ENCODE data around the gene MYO10. TPM values are rescaled to one million over a fixed set of nuclear protein-coding genes. Genes with fewer than 3 reads are reported as not detected.
A peak's percentile ranks its signal among the peaks of the same experiment; 100 is the strongest.

MYO10 gene
- total RNA-seq, 1 experiment from 2014 or later: 9.3 TPM

- no peak for DNase-seq
- H3K4me3 ChIP-seq: no peak overlapping the region
- H3K9me3 ChIP-seq (replicated peaks): no peaks in the 10 kb centered on the region
- no peaks in the 10 kb centered on the region for H3K27me3 ChIP-seq
- H3K27ac ChIP-seq: no peak overlapping the region
- no peaks in the 10 kb centered on the region for H3K36me3 ChIP-seq
- H3K4me1 ChIP-seq: peaks cover 10% of the 10 kb centered on the region
These were observed 22.0 kb downstream of the MYO10 start for GRCh38 chr5:16914108-16914435.

GRCh38 chr5:16913187-16914107, 22.6 kb downstream of the MYO10 start:
- peaks cover 10% of the 10 kb centered on the region for H3K4me1 ChIP-seq

GRCh38 chr5:16912080-16912479, 24.0 kb downstream of the MYO10 start:
- Histone ChIP-seq H3K36me3 (no peaks in the 10 kb centered on the region), H3K9me3 (replicated peaks) (no peaks in the 10 kb centered on the region), H3K27ac (no peak overlapping the region), H3K27me3 (no peaks in the 10 kb centered on the region), H3K4me3 (no peak overlapping the region), H3K4me1 (peaks cover 10% of the 10 kb centered on the region)
- DNase-seq: no peak

More at GRCh38 chr5:16913187-16914107, 22.6 kb downstream of the MYO10 start:
- DNase-seq: no peak
- no peaks in the 10 kb centered on the region for H3K36me3 ChIP-seq
- H3K27me3 ChIP-seq: no peaks in the 10 kb centered on the region
- no peak overlapping the region for H3K4me3 ChIP-seq
- H3K9me3 ChIP-seq (replicated peaks): no peaks in the 10 kb centered on the region
- H3K27ac ChIP-seq: no peak overlapping the region

- Histone ChIP-seq H3K4me3 (no peak overlapping the region), H3K27me3 (no peaks in the 10 kb centered on the region), H3K9me3 (replicated peaks) (no peaks in the 10 kb centered on the region), H3K27ac (no peak overlapping the region), H3K4me1 (no peaks in the 10 kb centered on the region), H3K36me3 (no peaks in the 10 kb centered on the region)
- DNase-seq: peak; percentile 54 to 69
These were observed 26.6 kb downstream of the MYO10 start for GRCh38 chr5:16909464-16909863.

GRCh38 chr5:16907270-16907669, 28.8 kb downstream of the MYO10 start:
- no peaks in the 10 kb centered on the region for H3K36me3 ChIP-seq
- no peak overlapping the region for H3K4me3 ChIP-seq
- no peaks in the 10 kb centered on the region for H3K9me3 ChIP-seq (replicated peaks)
- DNase-seq: no peak
- peaks cover 8% of the 10 kb centered on the region; the same call in 1 of the 2 replicates for H3K4me1 ChIP-seq
- no peak overlapping the region for H3K27ac ChIP-seq
- H3K27me3 ChIP-seq: no peaks in the 10 kb centered on the region

- Histone ChIP-seq H3K36me3 (no peaks in the 10 kb centered on the region), H3K4me1 (peaks cover 8% of the 10 kb centered on the region; the same call in 1 of the 2 replicates), H3K27me3 (no peaks in the 10 kb centered on the region), H3K27ac (no peak overlapping the region), H3K4me3 (no peak overlapping the region), H3K9me3 (replicated peaks) (no peaks in the 10 kb centered on the region)
- DNase-seq: no peak
These were observed 29.8 kb downstream of the MYO10 start for GRCh38 chr5:16906255-16906654.

- Histone ChIP-seq H3K27me3 (no peaks in the 10 kb centered on the region), H3K4me1 (peaks cover 8% of the 10 kb centered on the region; the same call in 1 of the 2 replicates), H3K27ac (no peak overlapping the region), H3K4me3 (no peak overlapping the region), H3K36me3 (no peaks in the 10 kb centered on the region), H3K9me3 (replicated peaks) (no peaks in the 10 kb centered on the region)
- DNase-seq: no peak
These were observed 32.4 kb downstream of the MYO10 start for GRCh38 chr5:16903480-16904300.

- Histone ChIP-seq H3K27ac (no peak overlapping the region), H3K4me1 (peaks cover 8% of the 10 kb centered on the region; the same call in 1 of the 2 replicates), H3K4me3 (no peak overlapping the region), H3K36me3 (no peaks in the 10 kb centered on the region), H3K27me3 (no peaks in the 10 kb centered on the region), H3K9me3 (replicated peaks) (no peaks in the 10 kb centered on the region)
- peak; percentile 22 to 47 for DNase-seq
These were observed 33.2 kb downstream of the MYO10 start for GRCh38 chr5:16902846-16903245.

- no peak overlapping the region for H3K4me3 ChIP-seq
- no peaks in the 10 kb centered on the region for H3K9me3 ChIP-seq (replicated peaks)
- no peak for DNase-seq
- peaks cover 8% of the 10 kb centered on the region; the same call in 1 of the 2 replicates for H3K4me1 ChIP-seq
- no peak overlapping the region for H3K27ac ChIP-seq
- no peaks in the 10 kb centered on the region for H3K27me3 ChIP-seq
- no peaks in the 10 kb centered on the region for H3K36me3 ChIP-seq
These were observed 35.0 kb downstream of the MYO10 start for GRCh38 chr5:16901021-16901644.

- no peak for DNase-seq
- Histone ChIP-seq H3K4me3 (no peak overlapping the region), H3K27me3 (no peaks in the 10 kb centered on the region), H3K27ac (no peak overlapping the region), H3K4me1 (peaks cover 16% of the 10 kb centered on the region), H3K36me3 (no peaks in the 10 kb centered on the region), H3K9me3 (replicated peaks) (no peaks in the 10 kb centered on the region)
These were observed 36.9 kb downstream of the MYO10 start for GRCh38 chr5:16899171-16899570.

GRCh38 chr5:16897800-16898199, 38.3 kb downstream of the MYO10 start:
- H3K27ac ChIP-seq: no peak overlapping the region
- no peak for DNase-seq
- no peaks in the 10 kb centered on the region for H3K27me3 ChIP-seq
- H3K9me3 ChIP-seq (replicated peaks): no peaks in the 10 kb centered on the region
- peaks cover 10% of the 10 kb centered on the region for H3K4me1 ChIP-seq
- no peaks in the 10 kb centered on the region for H3K36me3 ChIP-seq
- H3K4me3 ChIP-seq: no peak overlapping the region

- H3K27ac ChIP-seq: no peak overlapping the region
- H3K36me3 ChIP-seq: no peaks in the 10 kb centered on the region
- no peaks in the 10 kb centered on the region for H3K27me3 ChIP-seq
- peaks cover 8% of the 10 kb centered on the region for H3K4me1 ChIP-seq
- no peaks in the 10 kb centered on the region for H3K9me3 ChIP-seq (replicated peaks)
- H3K4me3 ChIP-seq: no peak overlapping the region
- no peak for DNase-seq
These were observed 38.8 kb downstream of the MYO10 start for GRCh38 chr5:16897284-16897704.

GRCh38 chr5:16896767-16897166, 39.3 kb downstream of the MYO10 start:
- H3K9me3 ChIP-seq (replicated peaks): no peaks in the 10 kb centered on the region
- H3K27ac ChIP-seq: no peak overlapping the region
- no peaks in the 10 kb centered on the region for H3K36me3 ChIP-seq
- H3K4me1 ChIP-seq: peaks cover 8% of the 10 kb centered on the region
- no peak overlapping the region for H3K4me3 ChIP-seq
- H3K27me3 ChIP-seq: no peaks in the 10 kb centered on the region
- no peak for DNase-seq

- H3K36me3 ChIP-seq: no peaks in the 10 kb centered on the region
- H3K4me3 ChIP-seq: peak overlapping the region; percentile 27
- H3K27ac ChIP-seq: peak overlapping the region; percentile 57
- H3K27me3 ChIP-seq: no peaks in the 10 kb centered on the region
- H3K9me3 ChIP-seq (replicated peaks): no peaks in the 10 kb centered on the region
- peaks cover 24% of the 10 kb centered on the region for H3K4me1 ChIP-seq
- peak; percentile 77 to 90 for DNase-seq
These were observed 41.6 kb downstream of the MYO10 start for GRCh38 chr5:16894236-16895057.

Measured in SJCRH30 (cell line).